ENCODE results near the gene TRERF1. TPM values are rescaled to one million over a fixed set of nuclear protein-coding genes. Genes with fewer than 3 reads are reported as not detected.

Gene TRERF1
- total and polyA plus RNA-seq, 2 of the 8 experiments (the other 6 are each of a cell fraction or from before 2014, with no cell fraction given) = 10.8 to 21.5 TPM

GRCh38 chr6:42313941-42314570 is 137.7 kb downstream of the TRERF1 start (continued):
- no peak for TF ChIP-seq TAF1 (IDR thresholded peaks at IDR 0.05; ENCODE audit: low read depth, low read length)

Measured in H1 (cell line).